Activated T-cell treated with anti-CD3 and anti-CD28 coated beads for 48 hours (primary cell): ENCODE measurements around the gene TELO2.

Source experiments
- DNase-seq: peaks from one replicate; pipeline ENCODE4 v3.0.0-alpha.2; 2020; ENCODE audit warnings: low read depth

TELO2 gene

DNA sequence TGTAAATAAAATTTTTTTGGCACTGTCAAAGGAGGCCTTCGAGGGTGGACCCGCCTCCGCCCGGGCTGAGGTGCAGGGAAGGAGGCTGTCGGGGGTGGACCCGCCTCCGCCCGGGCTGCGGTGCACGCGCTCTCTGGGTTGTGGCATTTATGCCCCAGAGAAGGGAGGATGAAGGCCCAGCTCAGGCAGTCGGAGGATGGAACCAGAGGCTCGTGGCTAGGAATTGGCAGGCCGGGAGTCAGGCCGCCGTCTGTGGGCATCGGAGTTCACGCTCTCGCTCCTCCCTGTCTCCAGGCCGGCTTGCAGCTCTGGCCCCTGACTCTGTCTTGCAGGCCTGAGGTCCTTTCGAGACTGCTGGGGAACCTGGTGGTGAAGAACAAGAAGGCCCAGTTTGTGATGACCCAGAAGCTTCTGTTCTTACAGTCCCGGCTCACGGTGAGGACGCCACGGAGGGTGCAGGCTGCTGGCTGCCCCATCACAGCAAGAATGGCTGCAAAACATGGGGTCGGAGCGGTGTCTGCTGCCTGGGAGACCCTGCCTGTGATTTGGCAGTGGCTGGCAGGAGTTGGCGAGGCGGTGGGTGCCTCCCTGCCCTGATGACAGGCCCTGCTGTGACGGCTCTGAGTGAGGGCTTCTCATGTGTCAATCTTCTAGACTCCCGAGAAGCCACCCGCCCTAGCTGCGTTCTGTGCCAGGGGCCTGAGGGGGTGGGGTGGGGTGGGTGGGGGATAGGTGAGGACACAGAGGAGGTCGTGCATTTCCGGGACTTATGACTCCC lies 5.9 kb downstream of the TELO2 start:
- DNase-seq = no peak

DNA sequence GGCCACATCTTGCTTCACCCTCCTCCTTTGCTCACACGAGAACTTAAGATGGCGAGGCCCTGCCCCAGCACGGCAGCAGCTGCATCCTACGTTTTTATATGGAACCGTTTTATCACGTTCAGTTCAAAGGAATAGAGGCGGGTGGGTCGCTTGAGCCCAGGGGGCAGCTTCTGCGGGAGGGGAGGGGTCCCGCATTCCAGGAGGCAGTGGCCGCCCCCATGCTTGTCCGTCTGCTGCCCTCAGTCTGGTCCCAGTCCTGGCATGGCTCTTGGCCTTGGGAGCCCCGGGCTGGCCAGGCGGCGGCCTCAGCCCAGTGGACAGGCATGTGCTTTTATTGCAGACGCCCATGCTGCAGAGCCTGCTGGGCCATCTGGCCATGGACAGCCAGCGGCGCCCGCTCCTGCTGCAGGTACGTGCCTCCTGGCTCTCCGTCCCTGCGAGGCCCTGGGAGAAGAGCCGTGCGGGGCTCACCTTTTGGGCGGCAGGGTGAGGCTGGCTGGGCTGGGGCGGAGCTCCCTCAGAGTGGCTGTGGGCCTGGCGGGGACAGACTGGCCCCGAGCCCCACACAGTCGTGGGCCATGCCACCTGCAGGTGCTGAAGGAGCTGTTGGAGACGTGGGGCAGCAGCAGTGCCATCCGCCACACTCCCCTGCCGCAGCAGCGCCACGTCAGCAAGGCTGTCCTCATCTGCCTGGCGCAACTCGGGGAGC lies 6.8 kb downstream of the TELO2 start:
- no peak for DNase-seq

DNA sequence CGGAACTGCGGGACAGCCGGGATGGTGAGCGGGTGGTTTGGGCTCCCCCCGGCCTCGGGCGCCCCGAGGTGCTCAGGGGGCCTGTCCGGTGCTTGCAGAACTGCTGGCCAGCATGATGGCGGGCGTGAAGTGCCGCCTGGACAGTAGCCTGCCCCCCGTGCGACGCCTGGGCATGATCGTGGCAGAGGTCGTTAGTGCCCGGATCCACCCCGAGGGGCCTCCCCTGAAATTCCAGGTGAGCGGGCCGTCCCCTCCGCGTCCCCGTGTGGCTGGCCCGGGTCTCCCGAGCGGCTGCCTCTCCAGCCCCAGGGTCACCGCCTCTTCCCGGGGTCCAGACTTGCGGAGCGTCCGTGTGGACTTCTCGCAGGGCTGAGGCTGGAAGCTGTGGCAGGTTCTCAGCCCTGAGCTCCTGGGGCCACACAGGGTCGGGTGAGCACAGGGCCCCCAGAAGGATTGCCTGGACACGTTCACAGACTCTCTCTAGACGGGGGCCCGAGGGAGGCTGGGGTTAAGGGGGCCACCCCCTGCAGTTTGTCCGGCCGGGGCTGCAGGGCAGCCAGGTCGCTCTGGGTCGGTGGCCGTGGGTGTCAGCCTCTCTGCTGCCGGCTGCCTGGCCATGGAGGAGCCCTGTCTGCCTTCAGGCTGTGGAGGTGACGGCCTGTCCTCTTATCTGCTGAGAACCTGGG lies 7.4 kb downstream of the TELO2 start:
- no peak for DNase-seq

DNA sequence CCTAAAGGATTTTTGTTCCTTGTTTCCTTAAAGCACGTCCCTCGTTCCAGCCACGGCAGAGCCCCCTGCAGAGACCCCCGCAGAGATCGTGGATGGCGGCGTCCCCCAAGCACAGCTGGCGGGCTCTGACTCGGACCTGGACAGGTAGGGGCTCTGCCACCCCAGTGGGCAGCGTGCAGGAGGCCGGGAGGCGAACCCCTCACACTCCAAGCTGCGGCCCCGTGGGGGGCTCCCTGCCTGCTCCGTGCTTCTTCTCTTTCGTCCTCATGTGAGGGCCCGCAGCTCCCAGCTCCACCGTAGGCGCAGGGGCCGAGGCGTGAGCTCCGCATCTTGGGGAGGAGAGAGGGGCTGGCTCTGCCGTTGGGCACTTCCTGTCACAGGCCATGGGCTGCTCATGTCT lies 8.5 kb downstream of the TELO2 start:
- no peak for DNase-seq

DNA sequence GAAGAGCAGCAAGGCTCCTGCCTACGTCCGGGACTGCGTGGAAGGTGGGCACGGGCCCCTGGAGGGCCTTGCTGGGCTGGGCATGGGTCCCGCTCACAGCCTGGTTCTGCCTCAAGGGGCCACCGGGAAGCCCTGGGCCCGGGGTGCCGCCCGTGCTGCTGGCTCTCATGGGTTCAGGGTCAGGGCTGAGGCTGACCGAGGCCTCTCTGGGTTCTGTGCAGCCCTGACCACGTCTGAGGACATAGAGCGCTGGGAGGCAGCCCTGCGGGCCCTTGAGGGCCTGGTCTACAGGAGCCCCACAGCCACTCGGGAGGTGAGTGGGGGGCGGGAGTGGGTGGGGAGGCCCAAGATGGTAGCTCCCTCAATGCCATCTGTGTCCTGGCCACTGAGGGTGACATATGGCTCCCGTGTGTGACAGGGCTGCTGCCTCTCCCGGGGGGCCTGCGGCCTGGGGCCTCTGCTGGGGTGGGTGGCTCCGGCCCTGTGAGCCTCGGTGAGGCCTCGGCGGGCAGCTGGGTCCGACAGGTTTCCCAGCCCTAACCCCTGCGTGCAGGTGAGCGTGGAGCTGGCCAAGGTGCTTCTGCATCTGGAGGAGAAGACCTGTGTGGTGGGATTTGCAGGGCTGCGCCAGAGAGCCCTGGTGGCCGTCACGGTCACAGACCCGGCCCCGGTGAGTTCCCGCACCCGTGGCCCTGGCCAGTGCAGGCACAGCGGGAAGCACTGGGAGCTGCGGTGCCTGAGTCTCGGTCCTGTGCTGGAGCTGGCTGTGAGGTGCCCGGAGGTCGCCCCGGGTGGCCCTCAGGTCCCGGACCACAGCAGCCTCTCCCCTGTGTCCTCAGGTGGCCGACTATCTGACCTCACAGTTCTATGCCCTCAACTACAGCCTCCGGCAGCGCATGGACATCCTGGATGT lies 9.2 kb downstream of the TELO2 start:
- no peak for DNase-seq

DNA sequence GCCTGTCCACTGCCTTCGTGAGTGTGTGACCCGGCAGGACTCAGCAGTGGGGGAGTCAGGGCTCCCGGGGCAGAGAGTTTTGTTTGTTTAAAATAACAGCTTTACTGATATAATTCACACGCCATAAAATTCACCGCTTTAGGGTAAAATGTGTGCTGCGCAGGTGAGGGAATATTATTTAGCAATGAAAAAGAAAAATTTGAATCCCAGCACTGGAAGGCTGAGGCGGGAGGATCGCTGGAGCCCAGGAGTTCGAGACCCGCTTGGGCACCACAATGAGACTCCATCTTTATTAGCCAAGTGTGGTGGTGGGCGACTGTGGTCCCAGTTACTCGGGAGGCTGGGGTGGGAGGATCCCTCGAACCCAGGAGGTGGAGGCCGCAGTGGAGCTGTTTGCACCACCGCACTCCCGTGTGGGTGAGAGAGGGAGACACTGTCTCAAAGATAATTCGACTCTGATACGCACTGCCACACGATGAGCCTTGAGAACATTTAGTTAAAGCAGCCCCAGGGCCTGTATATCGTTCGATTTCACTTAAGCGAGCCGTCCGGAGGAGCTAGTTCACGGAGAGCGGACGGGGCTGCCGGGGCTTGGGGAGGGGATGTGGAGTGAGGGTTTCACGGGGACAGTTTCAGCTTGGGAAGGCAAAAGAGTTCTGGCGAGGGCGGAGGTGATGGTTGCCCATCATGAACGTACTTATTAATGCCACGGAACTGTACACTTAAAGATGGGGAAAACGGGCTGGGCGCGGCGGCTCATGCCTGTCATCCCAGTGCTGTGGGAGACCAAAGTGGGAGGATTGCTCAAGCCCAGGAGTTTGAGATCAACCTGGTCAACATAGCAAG lies 10.2 kb downstream of the TELO2 start:
- no peak for DNase-seq

DNA sequence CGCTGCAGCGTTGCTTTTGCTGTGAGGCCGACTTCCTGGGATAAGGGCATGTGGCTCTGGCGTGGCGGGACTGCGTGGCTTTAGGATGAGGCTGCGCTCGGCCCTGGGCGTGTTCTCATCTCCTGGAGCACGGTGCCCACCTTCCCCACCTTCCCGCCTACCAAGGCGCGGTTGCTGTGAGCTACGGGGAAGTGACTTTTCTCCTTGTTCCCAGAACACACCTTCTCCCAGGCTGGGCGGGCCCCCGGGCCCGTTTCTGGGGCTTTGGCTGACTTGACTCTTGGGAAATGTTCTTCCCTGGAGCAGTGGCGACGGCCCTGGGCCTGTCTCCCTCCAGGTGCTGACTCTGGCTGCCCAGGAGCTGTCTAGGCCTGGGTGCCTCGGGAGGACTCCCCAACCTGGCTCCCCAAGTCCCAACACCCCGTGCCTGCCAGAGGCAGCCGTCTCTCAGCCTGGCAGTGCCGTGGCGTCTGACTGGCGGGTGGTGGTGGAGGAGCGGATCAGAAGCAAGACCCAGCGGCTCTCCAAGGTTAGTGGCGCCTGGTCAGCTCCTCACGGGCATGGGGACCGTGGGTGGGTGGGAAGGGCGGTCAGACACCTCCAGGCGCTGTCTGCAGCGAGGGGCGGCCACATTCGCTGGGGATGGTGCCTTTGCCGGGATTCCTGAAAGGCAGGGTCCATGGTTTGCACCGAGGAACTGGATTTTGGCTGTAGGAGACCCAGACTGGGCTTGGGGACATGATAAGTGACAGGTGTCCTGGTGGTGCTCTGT lies 12.1 kb downstream of the TELO2 start:
- no peak for DNase-seq

DNA sequence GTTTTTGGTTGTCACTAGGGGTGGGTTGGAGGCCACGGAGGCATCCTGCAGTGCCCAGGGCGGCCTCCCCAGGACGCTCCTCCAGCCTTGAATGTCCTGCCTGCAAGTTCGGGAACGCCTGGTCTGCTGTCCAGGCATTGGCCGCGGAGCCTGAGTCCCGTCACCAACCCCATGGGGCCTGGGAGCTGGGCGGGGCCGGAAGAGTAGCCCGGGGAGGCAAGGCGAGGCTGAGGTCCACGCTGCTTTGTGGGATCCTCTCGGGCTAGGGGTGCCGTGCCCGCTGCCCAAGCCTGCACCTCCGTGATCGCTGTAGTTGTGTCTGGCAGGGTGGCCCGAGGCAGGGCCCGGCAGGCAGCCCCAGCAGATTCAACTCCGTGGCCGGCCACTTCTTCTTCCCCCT lies 12.8 kb downstream of the TELO2 start:
- DNase-seq = no peak

DNA sequence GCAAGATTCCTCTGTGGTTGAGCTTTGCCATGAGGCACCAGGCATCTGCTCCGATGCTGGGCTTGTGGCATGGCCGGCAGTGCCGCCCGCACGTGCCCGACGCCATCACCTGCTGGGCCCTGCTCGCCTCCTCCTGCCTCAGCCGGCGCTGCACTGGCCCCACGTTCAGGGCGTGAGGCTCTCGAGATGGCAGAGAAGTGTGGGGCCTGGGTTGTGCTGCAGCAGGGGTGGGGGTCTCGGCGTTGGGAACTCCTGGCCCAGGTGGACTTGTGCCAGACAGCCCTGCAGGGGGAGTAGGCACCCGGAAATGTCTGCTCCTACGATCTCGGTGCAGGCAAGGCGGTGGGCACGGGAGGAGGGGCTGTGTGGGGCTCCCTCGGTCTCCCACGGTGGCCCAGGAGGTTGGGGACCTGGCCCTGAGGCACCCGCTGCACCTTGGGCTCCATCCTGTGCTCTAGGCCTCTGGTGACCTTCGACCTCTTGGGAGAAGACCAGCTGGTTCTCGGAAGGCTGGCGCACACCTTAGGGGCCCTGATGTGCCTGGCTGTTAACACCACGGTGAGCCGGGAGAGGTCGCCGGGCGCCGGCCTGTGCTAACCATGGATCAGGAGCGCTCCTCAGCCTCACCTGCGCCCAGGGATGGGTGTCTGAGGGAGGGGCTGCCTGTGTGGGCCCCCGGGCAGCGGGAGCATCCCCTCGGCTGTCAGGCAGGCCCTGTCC lies 13.5 kb downstream of the TELO2 start:
- DNase-seq = no peak

DNA sequence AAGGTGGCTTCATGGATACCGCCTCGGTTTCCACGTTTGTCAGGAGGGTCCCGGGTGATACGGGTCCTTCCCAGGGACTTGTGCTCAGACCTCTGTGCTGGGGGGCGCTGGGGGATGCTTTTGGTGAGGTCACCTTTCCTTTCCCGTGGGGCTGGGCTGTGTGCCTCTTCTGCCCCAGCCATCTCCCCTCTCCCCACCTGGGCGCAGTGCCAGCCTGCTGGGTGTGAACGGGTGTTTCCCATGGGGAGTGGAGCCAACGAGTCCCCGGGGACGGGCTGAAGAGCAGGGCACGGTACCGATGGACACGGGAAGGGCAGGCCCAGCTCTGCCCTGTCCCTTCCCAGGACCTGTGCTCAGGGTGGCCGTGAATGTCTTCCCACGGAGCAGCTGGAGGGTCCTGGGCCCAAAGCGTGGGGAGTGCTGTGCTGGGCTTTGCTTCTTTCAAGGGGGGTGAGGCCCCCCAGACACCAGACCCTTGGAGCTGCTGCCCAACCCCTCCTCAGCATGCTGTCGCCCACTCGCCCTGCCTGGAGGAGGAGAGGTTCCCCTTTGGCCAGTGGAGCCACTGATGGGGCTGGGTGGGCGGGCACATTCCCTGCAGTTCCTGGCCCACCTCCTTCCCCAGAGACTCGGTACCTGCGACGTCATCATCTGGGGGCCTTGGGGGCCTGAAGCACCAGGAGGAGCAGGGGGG lies 15.5 kb downstream of the TELO2 start:
- DNase-seq = no peak

DNA sequence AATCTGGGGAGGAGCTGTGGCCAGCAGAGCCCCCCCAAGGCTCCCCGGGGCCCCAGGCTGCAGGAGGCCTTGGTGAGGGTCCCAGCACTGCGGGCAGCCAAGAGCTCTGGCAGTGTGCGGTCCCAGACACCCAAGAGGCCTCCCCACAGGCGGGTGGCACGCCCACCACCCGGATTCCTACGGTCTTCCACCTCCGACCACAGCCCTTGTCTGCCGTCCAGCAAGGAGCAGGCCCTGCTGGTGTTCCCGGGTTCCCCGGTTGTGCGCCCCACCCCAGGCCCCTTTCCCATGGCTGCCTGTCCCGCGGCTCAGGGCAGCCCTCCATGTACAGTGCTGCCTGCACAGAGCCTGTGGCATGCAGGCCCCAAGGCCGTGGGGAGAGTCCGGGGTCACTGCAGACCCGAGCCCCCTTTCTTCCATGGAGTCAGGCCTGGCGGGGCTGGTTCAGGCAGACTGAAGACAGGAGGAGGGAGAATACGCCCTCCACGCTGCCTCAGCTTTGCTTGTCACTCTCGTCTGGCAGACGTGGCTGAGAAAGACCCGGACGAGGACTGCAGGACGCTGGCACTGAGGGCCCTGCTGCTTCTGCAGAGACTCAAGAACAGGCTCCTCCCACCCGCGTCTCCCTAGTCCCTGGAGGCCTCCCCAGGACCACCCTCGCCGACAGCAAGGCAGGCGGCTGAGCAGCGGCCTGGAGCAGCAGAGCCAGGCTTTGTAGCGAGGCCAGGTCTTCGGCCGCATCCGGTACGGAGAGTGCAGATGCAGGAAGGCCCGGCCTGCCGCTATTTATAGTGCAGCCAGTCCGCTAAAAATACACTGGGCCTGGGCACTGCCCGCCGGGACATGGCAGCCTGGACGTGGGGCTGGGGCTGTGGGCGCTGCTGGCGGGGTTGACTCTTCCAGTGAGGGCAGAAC lies 16.4 kb downstream of the TELO2 start:
- DNase-seq = no peak

DNA sequence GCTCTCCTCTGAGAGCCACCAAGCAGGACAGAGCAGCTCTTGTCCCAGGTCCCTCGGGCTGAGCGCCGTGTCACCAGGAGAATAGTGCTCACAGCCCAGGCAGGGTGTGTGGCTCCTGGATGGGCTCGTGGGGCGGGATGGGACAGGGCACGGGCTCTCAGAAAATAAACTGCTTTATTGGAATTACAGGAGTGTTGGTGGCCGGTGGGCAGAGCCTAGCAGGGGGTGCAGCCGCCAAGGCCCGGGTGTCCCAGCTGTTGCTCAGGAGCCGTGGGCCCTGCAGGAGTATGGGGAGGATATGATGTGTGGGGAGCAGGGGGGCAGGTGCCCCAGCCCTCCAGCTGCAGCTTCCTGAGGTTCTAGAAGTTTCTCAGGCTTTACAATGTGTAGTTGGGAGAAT lies 17.1 kb downstream of the TELO2 start:
- no peak for DNase-seq

DNA sequence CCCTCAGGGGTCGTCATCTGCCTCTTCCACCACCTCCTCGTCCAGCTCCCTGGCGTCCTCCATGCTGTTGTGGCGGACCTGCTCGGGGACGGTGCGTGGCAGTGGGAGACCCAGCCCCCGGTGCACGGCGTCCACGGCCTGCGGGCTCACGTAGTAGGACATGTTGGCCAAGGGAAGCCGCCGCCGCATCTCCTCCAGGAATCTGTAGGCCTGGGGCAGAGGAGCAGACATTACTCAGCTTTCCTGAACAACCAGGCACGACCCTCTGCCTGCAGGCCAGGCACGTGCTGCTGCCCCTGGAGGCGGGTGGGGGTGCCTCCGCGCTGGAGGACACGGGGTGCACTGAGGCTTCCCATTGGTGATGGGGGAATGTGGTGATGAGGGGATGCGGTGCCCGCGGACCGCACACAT lies 17.8 kb downstream of the TELO2 start:
- no peak for DNase-seq

DNA sequence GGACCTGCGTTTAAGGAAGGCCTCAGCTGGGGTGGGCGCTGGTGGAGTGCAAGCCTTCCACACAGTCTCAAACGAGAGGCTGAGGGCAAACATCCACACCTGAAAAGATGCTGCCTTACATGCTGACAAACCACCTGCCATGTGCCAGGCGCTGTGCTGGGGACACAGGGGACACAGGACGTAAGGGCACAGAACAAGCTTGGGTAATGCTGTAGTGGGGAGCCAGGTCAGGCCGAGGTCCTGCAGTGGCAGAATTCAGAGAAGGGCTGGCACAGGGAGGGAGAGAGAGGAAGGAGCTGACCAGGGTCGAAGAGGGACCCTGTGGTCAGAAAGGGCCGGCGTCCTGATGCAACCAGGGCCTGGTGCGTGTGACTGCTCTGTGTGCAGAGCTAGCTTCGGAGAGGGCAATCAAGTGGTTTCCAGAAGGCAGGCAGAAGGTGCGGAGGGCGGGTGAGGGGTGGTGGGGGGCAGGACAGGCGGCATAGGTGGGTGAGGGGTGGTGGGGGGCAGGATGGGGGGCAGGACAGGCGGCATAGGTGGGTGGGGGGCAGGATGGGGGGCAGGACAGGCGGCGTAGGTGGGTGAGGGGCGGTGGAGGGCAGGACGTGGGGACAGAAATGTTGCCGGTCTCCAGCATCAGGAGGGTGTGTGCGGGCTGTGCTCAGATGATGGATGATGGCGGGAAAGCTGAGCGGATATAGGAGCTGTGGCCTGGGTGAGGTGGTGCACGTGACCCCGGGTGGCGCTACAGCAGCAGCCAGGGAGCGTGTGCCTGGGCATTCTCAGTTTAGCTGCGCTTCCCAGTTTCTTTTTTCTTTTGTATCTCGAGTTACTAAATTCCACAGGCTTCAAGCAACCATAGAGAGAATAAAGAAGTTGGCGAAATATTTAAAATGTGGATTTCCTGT lies 18.8 kb downstream of the TELO2 start:
- DNase-seq = no peak

DNA sequence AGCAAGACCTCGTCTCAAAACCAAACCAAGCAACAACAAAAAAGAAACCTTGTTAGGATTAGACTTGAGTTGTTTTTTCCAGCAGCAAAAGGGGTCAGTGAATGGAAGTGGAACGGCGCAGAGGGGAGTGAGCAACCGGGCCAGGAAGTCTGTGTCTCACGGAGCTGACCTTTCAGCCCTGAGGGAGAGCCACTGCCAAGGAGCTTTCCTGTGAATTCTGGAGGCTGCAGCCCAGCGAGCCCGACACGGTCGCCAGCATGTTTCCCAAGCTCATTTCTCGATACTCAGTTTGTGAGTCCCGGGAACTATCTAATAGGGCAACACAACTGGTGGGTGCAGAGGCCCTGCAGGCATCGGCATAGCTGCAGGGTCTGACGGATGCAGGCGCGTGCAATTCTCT lies 19.6 kb downstream of the TELO2 start:
- DNase-seq = no peak

DNA sequence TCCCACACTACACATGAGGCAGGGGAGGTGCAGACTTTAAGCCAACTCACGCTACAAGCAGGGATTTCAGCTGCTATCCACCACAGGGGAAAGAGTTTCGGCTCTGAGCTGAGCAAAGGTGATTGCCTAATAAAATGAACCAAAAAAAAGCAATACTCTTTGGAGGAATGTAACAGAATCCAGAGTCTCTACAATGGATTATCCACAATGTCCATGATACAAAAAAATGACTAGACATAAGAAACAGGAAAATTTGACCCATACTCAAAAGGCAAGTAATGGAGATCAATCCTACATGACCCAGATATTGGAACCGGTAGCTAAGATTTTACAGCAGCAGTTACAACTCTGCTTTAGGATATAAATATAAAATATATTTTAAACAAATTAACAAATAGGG lies 21.3 kb downstream of the TELO2 start:
- no peak for DNase-seq

DNA sequence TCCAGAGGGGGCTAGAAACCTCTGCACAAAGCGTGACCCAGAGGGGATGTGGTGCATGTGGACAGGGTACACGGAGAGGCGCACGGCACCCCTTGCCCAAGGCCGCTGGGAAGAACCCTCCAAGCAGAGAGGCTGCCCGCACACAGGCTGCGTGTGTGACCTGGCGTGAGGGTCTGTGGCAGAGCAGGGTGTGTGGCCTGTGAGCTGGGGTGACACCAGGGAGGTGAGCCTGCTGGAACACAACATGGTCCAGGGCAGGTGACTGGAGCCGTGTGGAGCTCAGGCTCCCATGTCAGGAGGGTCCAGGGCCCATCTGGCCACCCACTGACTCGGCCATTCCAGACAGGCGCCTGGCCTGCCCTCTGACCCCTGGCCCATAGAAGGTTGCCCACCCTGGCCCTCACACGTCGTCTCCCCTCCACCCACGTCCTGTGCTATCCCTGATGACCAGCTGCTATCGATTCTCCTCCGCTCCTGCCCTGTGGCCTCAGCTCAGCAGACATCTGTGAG lies 25.5 kb downstream of the TELO2 start:
- no peak for DNase-seq
